Esophagus muscularis mucosa (tissue), 4 donors: ENCODE measurements around the gene B3GALT2. TPM values are rescaled to one million over a fixed set of nuclear protein-coding genes. Genes with fewer than 3 reads are reported as not detected.
A peak's percentile ranks its signal among the peaks of the same experiment; 100 is the strongest.
"Not testable (repeated sequence)": the region's sequence is repeated elsewhere in the genome, so short reads cannot be mapped to it uniquely, and the experiment has no call there.

Source experiments
- DNase-seq: peaks from one replicate; pipeline ENCODE4 v3.0.0-alpha.2; 2017; ENCODE audit errors: extremely low spot score
- H3K27ac ChIP-seq, 4 donors: fragments of 200-600 bp; sonication (generic); replicated peaks in 1 of 4; 1 replicate in 3 of 4; 2 replicates in 1 of 4; pipeline ENCODE4 v1.5.1; 2016 to 2019; ENCODE audit warnings: mild to moderate bottlenecking in 1 of 4
- H3K27me3 ChIP-seq, 4 donors: fragments of 200-600 bp; sonication (generic); one replicate each; pipeline versions ENCODE4 v1.5.1 to v1.6.0; 2016 to 2019
- H3K36me3 ChIP-seq, 4 donors: fragments of 200-600 bp; sonication (generic); one replicate each; pipeline ENCODE4 v1.5.1; 2016 to 2019
- H3K4me1 ChIP-seq, 4 donors: fragments of 200-600 bp; sonication (generic); one replicate each; pipeline ENCODE4 v1.5.1; 2016 to 2019
- H3K4me3 ChIP-seq, 4 donors: fragments of 200-600 bp; sonication (generic); 1 replicate in 2 of 4; 2 replicates in 2 of 4; pipeline ENCODE4 v1.5.1; 2016 to 2019; ENCODE audit warnings: mild to moderate bottlenecking in 4 of 4, moderate library complexity in 1 of 4
- H3K9me3 ChIP-seq, 4 donors: fragments of 200-600 bp; sonication (generic); 1 replicate in 3 of 4; 2 replicates in 1 of 4; pipeline ENCODE4 v1.5.1; 2016 to 2019
- EP300 ChIP-seq: sonication (generic); formaldehyde crosslinking; IDR thresholded peaks from one replicate; pipeline ENCODE4 v1.6.1; 2017; ENCODE audit warnings: antibody characterized with exemption
- POLR2A ChIP-seq: fragments of 450-650 bp; IDR thresholded peaks from one replicate; pipeline ENCODE4 v1.6.1; 2017; ENCODE audit warnings: antibody characterized with exemption, moderate library complexity, mild to moderate bottlenecking, low read depth
- POLR2AphosphoS5 ChIP-seq, 2 donors: sonication (generic); formaldehyde crosslinking; IDR thresholded peaks; one replicate each; pipeline ENCODE4 v1.6.1; 2017; ENCODE audit warnings: antibody characterized with exemption in 2 of 2
- WGBS: methylation state at CpG from one replicate; pipeline ENCODE4 v1.1.5; 2018; 5-methylcytosine and 5-hydroxymethylcytosine counted together
- intact Hi-C: fragments of 100-400 bp; cut with DNase I; formaldehyde crosslinking; loops from one replicate; pipeline ENCODE4 v1.15.1; 2023
- total RNA-seq, 4 donors: library from RNA; depleted of rRNA; stranded (reverse); fragments of >200 nt; gene quantifications; one replicate each; pipeline versions ENCODE4 v1.1.0 to v1.2.1, GENCODE V29; 2016
- TF ChIP-seq, protein P1 (sequence below), 3 experiments: fragments of 200-600 bp in 2 of 3; fragments of 450-650 bp in 1 of 3; sonication (generic) in 2 of 3; IDR thresholded peaks; one replicate each; pipeline ENCODE4 v1.5.1; 2017 to 2019; ENCODE audit warnings: antibody characterized with exemption in 3 of 3, mild to moderate bottlenecking in 2 of 3, moderate library complexity in 1 of 3

Gene B3GALT2
- 1 to 10 TPM in 3 of 4 donors, under 1 TPM in 1; 0.50 to 4.6 (median 1.8) TPM for total RNA-seq

- no peaks in the 10 kb centered on the region for H3K36me3 ChIP-seq
- no peaks in the 10 kb centered on the region for H3K27me3 ChIP-seq
- peak within 1 kb of the TSS; percentile 38 to 55 (median 42) for H3K27ac ChIP-seq
- H3K4me3 ChIP-seq: peak within 1 kb of the TSS; percentile 34 to 54 (median 46)
- 30% methylated on average over 13 of the region's 13 CpGs for WGBS
- peaks cover 28 to 93% (median 90%) of the 10 kb centered on the region in 4 donors for H3K4me1 ChIP-seq
- H3K9me3 ChIP-seq: no peaks in the 10 kb centered on the region
- no peak for TF ChIP-seq EP300
- TF ChIP-seq POLR2A: no peak
- TF ChIP-seq, protein P1, sequence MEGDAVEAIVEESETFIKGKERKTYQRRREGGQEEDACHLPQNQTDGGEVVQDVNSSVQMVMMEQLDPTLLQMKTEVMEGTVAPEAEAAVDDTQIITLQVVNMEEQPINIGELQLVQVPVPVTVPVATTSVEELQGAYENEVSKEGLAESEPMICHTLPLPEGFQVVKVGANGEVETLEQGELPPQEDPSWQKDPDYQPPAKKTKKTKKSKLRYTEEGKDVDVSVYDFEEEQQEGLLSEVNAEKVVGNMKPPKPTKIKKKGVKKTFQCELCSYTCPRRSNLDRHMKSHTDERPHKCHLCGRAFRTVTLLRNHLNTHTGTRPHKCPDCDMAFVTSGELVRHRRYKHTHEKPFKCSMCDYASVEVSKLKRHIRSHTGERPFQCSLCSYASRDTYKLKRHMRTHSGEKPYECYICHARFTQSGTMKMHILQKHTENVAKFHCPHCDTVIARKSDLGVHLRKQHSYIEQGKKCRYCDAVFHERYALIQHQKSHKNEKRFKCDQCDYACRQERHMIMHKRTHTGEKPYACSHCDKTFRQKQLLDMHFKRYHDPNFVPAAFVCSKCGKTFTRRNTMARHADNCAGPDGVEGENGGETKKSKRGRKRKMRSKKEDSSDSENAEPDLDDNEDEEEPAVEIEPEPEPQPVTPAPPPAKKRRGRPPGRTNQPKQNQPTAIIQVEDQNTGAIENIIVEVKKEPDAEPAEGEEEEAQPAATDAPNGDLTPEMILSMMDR (IDR thresholded peaks at IDR 0.05): no peak
- peak in 1 of 2 donors; percentile 37 for TF ChIP-seq POLR2AphosphoS5 (IDR thresholded peaks at IDR 0.05)
- no peak for DNase-seq
- intact Hi-C loops: loop anchor here (10.0 kb wide), 1 partner anchor 219 kb away; no protein-coding TSS in a partner anchor
Observed at GRCh38 chr1:193185901-193186731, at the start of gene B3GALT2. Gene B3GALT2, minus strand, starts transcription at chr1:193186613. Its CDS starts 5,051 bp downstream, at chr1:193181562.

DNA sequence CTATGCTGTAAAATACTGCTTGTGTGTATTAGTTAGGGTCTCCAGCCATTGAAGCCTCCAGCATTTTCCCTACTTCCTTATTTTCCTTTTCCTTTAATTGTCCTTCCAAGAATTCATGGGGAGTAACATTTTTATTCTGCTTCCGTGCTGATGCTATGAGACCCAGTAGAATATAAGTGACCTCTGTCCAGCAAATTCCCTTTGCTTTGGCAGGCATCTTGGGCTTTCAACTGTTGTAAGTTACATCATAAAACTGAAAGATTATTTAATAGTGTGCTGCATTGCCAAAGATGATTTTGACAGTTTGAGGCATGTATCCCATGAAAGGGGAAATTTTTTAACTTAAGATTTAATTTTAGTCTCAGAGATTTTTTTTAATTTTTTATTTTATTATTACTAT lies 48.1 kb upstream of the B3GALT2 start:
- Histone ChIP-seq H3K27me3 (no peaks in the 10 kb centered on the region), H3K27ac (no peak overlapping the region), H3K4me1 (no peaks in the 10 kb centered on the region), H3K9me3 (no peaks in the 10 kb centered on the region), H3K4me3 (no peak overlapping the region), H3K36me3 (peaks cover 4 to 42% (median 26%) of the 10 kb centered on the region in 4 donors)
- DNase-seq: no peak
- 58% methylated on average over 1 of the region's 1 CpG for WGBS
- no peak for TF ChIP-seq POLR2A
- no peak for TF ChIP-seq POLR2AphosphoS5 (IDR thresholded peaks at IDR 0.05)
- TF ChIP-seq, protein P1 (IDR thresholded peaks at IDR 0.05): no peak
- no peak for TF ChIP-seq EP300
- intact Hi-C loops: no loop called here

GRCh38 chr1:193231146-193231545 lies 44.7 kb upstream of the B3GALT2 start:
- H3K27me3 ChIP-seq, H3K9me3 ChIP-seq, H3K4me1 ChIP-seq, H3K4me3 ChIP-seq, H3K27ac ChIP-seq, DNase-seq, intact Hi-C loops: not testable (repeated sequence)
- peaks cover 0 to 20% (median 12%) of the 10 kb centered on the region in 4 donors for H3K36me3 ChIP-seq

DNA sequence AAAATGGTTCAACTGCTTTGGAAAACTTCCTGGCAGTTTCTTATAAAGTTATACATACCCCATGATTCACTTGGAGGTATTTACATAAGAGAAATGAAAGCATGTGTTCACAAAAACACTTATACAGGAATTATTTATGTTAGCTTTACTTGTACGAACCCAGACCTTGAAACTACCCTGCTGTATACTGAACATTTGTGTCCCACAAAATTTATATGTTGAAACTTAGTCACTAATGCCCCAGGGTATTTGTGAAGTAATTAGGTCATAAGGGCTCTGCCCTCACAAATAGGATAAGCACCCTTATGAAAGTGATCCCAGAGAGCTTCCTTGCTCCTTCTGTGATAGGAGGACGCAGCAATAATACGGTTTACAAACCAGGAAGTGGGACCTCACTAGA lies 42.7 kb upstream of the B3GALT2 start:
- WGBS: 73% methylated on average over 3 of the region's 3 CpGs
- H3K27ac ChIP-seq: no peak overlapping the region
- H3K27me3 ChIP-seq: no peaks in the 10 kb centered on the region
- no peaks in the 10 kb centered on the region for H3K4me1 ChIP-seq
- no peak overlapping the region for H3K4me3 ChIP-seq
- H3K9me3 ChIP-seq: no peaks in the 10 kb centered on the region
- peaks cover 0 to 10% (median 6%) of the 10 kb centered on the region in 4 donors for H3K36me3 ChIP-seq
- no peak for TF ChIP-seq POLR2A
- TF ChIP-seq, protein P1 (IDR thresholded peaks at IDR 0.05): no peak
- TF ChIP-seq POLR2AphosphoS5 (IDR thresholded peaks at IDR 0.05): no peak
- TF ChIP-seq EP300: no peak
- intact Hi-C loops: no loop called here
- no peak for DNase-seq

DNA sequence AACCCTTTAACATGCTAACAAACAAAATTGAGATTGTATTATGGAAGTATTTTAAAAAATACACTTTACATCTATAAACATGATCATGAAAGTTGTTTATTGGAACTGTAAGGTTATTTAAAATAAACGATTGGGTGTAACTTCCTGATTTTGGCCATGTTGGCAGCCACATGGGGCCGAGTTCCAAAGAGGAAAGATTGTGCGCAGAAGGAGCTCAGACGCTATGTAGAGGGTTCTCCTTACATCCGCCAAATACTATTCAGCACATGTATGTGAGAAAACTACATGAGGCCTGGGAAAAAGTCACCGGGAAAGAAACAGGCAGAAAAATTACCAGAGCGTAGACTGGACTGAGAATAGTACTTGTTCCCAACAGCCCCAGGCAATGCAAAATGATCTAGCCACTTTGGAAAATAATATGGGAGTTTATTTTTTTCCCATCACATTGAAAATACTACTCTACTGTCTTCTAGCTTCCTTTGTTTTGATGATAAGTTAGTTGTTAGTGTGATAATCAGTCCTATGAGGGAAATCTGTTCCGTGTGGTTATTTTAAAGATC lies 35.7 kb upstream of the B3GALT2 start:
- Histone ChIP-seq H3K27me3 (no peaks in the 10 kb centered on the region), H3K27ac (peak overlapping the region in 1 of 4 donors; percentile 41), H3K9me3 (no peaks in the 10 kb centered on the region), H3K4me1 (peaks cover 0 to 15% (median 15%) of the 10 kb centered on the region in 4 donors), H3K36me3 (peaks cover 0 to 15% (median 0%) of the 10 kb centered on the region in 4 donors), H3K4me3 (no peak overlapping the region)
- 59% methylated on average over 8 of the region's 8 CpGs for WGBS
- TF ChIP-seq, protein P1 (IDR thresholded peaks at IDR 0.05): no peak
- no peak for TF ChIP-seq EP300
- no peak for TF ChIP-seq POLR2A
- TF ChIP-seq POLR2AphosphoS5 (IDR thresholded peaks at IDR 0.05): no peak
- DNase-seq: no peak
- intact Hi-C loops: no loop called here
